ENCODE data around the gene NUP62.
"Not testable (repeated sequence)": the region's sequence is repeated elsewhere in the genome, so short reads cannot be mapped to it uniquely, and the experiment has no call there.

Gene NUP62

DNA sequence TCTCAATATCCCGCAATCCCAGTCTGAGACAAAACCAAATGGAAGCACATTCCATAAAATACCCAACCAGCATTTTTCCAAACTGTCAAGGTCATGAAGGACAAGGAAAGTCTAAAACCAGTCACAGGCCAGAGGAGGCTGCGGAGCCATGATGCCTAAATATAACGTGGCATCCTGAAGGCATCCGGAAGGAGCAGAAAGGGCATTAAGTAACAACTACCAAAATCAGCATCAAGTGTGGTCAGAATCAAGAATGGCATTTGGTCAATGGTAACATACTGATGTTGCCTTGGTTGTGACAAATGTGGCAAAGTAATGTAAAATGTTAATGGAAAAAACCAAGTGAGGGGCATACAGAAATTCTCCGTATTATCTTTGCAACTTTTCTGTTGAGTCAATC lies 3.8 kb downstream of the NUP62 start:
- no peak for DNase-seq (ENCODE audit: low read depth in 2 of 2)

DNA sequence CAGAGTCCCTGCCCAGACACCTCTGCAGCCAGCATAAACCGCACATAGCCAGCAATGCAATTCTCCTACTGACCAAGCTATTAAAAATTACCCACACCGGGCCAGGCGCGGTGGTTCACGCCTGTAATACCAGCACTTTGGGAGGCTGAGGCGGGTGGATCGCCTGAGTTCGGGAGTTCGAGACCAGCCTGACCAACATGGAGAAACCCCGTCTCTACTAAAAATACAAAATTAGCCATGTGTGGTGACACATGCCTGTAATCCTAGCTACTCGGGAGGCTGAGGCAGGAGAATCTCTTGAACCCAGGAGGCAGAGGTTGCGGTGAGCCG lies 4.5 kb downstream of the NUP62 start:
- DNase-seq (ENCODE audit: low read depth in 2 of 2): not testable (repeated sequence)

DNA sequence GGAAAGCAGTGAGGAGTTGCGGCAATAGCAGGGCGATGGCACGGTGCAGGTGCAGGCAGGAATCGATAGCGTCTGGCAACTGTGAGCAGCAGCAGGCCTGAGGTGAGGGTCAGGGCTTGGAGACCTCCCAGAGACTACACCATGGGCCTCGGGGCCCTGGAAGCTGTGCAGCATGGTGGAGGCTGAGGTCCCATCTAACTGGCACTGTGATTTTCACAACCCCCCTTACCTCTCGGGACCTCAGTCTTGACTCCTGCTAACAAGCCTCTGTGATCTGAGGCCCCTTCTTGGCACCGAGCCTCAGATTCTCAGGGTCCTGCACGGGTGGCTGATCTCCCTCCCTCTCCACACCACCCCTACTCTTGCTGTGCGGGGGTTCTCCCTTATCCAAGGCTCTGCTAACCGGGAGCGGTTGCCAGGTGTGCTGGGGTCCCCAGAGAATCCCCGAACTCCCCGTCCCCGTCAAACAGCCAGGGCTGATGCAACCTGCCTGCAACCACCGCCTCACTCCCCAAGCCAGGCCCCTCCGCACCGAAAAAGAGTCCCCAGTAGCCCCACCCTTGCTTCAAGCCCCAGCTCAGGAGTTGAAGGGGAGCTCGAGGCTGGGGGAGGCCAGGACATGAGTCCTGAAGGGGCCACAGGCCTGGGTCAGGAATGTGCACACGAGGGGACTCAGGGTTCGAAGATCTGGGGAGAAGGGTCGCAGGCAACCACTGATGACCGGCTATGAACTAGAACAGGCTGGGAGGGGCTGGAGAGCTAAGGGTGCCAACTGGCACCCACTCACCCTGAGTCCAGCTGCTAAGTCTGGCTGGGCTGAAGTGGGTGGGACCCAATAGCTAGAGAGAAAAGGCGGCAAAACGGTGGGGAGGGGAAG lies 5.1 kb downstream of the NUP62 start:
- DNase-seq (ENCODE audit: low read depth in 2 of 2): no peak

DNA sequence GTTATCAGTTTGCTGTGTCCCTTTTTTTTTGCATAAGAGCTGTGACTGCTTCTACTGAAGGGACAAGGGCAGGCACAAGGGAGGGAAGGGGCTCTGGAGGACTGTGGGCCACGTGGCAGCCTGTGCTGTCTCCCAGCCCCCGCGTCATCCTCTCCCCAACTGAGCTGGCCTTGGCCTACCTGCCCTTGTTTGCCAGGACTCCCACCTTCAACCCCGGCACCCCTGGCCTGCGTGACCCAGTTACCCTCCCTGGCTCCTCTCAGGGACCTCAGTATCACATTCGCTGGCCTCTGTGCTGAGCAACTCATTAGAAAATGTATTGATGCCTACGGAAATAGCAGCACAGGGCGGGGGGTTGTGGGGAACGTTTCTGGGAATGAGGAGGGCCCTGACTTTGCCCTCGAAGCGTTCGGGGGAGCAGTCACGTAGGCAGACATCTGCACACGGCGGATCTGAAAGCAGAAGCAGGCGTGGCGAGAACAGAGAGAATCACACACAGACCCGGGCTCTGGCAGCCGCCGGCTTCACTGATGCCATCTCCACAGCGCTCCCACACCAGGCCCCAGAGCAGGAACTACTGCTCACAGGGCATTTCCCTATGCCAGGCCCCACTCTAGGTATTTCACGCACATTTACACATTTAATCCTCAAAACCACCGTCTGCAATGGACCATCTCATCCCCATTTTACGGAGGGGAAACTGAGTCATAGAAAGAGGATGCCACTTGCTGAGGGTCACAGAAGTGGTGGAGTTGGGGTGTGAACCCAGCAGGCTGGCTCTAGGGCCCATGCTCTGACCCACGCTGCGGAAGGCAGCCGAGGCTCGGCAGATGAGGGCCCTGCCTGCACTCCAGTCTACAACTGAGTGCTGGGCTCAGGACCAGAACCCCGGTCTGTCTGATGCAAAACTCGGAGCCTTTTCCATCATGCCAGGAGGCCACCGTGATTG lies 6.0 kb downstream of the NUP62 start:
- no peak for DNase-seq (ENCODE audit: low read depth in 2 of 2)

DNA sequence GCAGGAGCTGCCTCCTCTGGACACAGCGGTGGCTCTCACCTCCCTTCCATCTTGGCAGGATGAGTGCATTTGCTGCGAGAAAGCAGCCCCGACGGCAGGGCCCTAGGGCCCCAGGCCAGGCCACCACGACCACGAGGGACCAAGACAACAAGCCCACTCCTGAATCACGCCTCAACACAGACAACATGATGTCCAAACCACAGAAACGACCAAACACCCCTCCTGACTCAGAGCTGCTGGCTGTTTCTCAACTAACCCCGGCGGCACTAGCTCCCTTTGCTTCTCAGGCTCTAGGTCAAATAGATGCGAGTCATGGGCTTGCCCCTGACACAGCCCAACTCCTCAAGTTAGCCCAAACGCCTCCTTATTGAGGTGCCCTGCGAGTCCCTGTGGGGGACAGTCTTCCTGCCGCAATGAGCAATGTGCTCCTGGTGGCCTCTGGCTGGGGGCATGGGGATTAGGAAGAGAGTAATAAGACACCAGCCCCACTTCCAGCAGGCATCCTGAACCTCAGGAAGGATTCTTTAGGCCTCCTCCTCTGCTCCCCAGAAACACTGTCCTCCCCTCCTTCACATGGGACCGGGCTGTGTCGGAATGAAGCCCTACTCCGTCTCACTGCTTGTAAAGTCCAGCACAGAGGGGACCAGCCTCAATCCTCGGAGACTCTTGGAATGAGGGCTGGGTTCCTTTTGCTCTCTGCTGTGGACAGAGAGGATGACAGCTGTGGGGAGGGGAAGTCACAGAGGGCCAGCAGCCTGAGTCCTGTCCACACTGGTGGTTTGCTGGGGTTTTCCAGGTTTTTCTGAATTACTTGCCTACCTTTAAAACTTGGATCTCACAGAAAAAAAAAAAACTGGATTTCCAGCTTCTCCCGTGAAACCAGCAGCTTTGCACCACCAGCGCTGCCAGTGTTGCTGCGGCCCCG lies 7.2 kb downstream of the NUP62 start:
- DNase-seq (ENCODE audit: low read depth in 2 of 2): no peak

DNA sequence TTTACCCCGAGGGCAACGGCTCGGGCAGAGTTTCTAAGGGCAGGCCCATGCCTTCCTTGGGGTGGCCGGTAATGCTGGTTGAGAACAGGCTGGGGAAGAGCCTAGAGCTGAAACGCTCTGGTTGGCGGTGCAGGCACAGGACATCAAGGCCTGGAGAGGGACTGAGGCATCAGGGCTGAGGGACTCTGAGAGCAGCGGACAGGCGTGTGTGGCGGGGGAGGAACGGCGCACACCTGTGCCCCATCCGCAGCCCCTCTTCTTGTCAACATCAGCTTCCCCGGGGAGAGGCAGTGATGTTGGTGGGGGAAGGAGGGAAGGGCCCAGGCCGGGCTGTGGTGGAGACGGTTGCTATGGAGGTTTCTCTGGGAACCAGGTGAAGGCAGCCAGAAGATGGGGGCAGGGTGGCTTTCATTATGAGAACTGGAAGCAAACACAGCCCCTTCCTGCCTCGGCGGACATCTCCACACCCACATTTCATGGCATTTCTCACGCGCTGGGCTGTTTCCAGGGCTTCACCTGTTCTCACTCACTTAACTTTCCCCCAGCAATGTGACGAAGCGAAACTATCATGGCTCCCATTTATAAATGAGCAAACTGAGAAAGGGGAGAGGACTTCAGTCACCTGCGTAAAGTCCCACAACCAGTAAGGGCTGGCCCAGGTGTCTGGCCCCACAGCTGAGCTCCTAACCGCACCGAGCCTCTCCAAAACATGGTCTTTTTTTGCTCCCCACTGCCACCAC lies 8.5 kb downstream of the NUP62 start:
- DNase-seq (ENCODE audit: low read depth in 2 of 2): no peak

DNA sequence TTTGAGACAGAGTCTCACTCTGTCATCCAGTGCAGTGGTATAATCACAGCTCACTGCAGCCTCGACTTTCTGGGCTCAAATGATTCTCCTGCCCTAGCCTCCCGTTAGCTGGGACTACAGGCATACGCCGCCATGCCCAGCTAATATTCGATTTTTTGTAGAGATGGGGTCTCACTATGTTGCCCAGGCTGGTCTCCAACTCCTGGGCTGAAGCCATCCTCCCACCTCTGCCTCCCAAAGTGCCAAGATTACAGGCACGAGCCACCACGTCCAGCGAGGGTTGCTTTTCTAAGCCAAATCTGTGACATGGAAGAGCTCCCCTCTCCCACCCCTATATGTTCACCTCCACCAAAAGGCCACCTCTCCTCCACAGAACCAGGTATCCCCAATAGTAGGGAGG lies 11.2 kb downstream of the NUP62 start:
- DNase-seq (ENCODE audit: low read depth in 2 of 2): no peak

DNA sequence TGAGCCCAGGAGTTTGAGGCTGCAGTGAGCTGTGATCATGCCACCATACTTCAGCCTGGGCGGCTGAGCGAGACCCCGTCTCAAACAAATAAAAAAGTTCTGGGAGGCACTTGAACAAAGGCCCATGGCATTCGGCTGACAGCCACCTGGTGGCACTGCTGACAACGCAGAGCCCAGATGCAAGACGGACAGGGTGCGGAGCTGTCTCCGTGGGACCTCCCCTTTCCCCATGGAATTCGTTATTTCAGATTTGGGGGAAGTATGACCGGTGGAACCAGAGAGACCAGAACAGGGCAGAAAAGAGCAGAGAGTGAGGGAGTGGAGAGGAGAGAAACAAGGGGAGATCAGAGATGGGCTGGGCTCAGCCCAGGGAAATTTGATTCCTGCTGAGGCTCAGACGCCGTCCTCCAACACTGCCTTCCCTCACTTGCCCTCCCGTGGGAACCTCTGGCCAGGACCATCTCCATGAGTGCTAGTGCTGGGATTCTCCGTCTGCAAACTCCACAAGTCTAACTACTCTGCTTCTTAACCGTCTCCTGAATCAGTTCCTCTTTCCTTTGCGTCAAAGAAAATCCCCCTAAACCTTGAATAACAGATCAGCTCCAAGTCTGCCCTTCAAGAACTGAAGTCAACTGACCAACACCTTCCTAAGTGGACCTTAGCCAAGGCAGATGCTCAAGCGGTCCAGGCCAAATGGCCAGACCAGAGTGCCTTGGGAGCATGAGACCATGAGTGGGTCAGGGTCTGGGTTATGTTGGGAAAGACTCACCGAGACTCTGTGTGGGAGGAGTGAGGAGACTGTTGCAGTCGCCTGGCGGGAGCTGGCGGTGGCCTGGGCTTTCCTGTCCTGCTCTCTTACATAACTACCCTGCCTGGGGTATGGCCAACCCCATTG lies 12.2 kb downstream of the NUP62 start:
- no peak for DNase-seq (ENCODE audit: low read depth in 2 of 2)

DNA sequence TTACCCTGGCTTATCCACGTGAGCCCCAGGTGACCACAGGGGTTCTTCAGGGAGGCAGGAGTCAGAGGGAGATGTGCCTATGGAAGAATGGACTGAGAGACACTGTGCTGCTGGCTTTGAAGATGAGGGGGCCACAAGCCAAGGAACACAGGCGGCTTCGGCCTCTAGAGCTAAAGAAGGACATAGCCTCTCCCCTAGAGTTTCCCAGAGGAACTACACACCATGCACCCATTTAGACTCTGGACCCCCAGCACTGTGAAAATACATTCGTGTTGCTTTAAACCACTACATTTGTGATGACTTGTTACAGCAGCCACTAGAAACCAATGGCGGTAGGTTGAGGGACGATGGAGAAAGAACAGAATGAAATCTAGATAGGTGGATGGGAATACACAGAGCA lies 14.0 kb downstream of the NUP62 start:
- no peak for DNase-seq (ENCODE audit: low read depth in 2 of 2)

DNA sequence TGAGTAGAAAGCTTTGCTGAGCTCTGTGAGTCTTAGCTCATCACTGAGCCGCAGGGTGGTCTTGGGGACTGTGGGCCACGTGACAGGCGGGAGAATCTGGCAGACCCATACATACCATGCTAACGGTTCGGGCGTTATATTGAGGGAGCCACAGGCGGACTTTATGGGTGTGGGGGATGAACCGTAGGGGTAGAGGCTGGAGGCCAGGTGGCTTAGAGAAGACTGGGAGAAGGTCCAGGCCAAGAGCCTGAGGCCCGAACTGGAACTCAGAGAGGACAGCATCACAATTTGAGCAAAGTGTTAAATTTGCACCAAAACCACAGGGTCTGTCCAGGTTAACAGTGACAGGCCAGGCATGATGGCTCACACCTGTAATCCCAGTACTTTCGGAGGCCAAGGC lies 15.6 kb downstream of the NUP62 start:
- DNase-seq (ENCODE audit: low read depth in 2 of 2): no peak

DNA sequence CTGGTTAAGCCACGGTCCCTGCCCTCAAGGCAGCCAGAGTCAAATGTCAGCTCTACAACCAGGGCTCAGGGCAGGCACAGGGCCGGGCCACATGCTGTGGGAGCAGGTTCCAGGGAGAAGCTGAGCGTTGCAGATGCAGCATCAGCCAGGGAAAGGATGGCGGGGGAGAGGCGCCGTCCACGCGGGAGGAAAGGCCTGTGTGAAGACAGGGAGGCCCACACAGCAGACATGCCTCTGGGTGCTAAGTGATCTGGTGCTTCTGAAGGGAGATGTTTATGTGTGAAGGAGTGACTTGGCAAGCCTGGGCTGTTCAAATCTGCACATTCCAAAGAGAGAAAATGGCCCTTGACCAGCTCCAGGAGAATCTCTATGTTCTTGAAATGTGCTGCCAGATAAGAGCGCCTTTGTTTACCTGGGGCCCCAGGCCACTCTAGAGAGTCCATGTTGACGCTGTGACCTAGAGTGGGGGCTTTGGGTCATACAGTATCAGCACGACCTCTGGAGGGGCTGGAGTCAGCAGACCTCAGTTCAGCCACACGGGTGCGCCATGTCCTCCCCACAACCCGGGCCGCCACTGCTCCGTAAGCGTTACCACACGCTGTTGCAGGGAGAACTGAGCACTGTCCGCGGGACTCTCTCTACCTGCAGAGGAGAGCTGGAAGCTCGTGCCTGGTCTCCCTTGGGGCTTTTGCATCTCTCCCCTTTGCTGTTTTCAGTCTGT lies 16.2 kb downstream of the NUP62 start:
- no peak for DNase-seq (ENCODE audit: low read depth in 2 of 2)

DNA sequence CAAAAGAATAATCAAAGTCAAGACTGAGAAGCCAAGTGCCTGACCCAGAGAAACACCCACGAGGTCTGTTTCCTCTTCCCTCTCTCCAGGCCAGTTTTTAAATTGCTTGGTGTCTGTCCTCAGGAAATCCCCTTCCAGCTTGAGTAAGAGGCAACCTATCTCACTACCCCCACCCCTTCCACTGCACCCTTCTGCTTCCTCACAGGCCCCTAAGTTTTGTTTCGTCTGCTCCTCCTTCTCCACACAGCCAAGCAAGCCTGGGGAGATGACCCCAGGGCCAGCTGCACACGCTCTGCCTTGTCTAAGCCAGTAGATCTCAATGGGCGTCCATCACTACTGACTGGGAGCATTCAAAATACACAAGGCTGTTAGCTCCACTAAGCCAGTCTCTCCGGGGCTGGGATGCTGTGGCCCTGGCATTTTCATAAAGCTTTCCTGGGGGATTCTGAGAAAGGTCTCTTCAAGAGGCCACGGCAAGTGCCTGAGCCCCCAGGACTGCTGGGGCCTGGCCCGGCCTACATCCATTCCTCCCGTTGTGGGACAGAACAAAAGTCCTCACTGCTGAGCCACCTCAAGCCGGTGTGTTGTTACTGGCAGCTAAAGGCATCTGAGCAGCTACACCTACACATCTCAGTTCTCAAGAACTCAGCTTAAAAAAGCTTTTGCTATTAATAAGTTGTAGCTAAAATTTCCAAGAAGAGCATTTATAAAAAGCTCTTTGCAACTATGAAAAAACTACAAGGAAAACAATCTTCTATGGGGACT lies 17.7 kb downstream of the NUP62 start:
- no peak for DNase-seq (ENCODE audit: low read depth in 2 of 2)

DNA sequence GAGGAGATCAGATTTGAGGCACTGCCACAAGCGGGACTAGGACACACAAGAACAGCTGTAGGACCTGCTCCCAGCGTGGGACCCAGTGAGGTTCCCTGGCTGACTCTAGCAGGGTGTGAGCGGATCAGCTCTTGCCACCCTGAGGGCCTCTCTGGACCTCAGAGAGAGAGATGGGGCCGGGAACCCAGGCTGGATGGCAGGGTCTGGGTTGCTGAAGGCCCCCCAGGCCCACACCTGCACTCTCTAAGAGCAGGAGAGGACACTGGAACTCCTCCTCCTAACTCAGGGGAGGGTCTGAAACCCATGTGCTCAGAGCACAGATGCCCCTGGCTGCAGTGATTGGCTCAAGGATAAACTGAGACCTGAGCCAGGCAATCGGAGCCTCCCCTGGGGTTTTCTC lies 19.1 kb downstream of the NUP62 start:
- DNase-seq (ENCODE audit: low read depth in 2 of 2): no peak

DNA sequence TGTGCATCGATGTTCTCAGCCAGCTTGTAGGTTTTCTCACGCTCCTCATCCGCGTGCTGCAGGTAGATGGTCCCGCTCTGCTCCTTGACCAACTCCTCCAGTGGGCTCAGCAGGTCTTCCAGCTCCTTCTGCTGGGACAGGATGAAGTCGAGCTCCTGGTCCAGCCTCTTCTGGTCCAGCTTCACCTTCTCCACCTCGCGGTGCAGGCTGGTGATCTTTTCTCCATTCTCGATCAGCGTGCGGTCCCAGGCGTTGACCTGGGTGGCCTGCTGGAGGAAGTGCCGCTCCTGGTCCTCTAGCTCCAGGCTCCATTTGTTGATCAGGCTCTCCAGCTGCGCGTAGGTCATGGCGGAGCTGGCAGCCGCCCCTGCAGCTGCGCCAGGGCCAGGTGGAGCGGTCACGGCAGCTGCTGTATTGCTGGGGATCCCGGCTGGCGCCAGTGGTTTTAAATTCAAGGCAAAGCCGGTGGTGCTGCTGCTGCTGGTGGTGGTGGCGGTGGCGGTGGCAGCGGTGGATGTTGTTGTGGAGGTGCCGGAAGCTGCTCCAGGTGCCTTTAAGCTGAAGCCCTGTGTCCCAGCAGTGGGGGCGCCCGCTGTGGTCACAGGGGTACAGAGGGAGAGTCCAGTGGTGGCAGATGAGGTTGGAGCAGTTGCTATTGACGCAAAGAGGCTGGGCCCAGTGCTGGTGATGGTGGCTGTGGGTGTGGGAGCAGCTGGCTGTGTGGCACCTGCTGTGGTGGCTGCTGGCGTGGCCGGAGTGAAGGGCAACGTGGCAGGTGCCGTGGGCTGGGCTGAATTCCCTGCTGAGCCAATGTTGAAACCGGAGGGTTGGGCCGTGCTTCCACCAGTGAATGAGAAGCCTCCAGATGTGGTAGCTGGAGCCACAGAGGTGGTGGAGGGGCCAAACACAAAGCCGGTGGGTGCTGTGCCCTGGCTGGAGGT lies 20.6 kb downstream of the NUP62 start:
- DNase-seq (ENCODE audit: low read depth in 2 of 2): no peak

DNA sequence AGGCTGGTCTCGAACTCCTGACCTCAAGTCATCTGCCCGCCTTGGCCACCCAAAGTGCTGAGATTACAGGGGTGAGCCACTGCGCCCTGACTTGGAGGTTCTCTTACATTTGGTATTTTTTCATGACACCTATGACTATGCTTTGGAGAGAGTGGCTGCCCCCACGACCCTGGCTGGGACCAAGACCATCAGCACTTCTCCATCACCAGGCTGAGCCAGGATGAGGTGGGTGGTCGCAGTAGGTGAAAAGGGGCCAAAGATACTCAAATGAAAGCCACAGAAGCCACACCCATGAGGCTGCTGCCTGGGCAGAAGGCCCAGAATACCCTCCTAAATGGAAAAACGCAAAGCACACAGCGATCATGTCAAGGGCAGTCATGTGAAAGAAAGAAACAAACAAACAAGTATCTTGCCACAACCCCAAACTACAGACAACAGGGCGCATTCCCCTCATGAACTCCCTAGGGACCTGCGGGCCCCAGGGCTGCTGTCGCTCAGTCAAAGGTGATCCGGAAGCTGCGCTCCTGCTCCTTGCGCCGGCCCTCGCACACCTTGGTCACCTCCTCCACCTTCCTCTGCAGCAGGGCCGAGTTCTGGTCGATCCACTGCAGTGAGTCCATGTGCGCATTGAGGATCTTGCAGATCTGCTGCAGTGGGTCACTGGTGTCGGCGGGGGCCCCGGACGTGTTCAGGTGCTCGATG lies 21.4 kb downstream of the NUP62 start:
- DNase-seq (ENCODE audit: low read depth in 2 of 2): no peak

DNA sequence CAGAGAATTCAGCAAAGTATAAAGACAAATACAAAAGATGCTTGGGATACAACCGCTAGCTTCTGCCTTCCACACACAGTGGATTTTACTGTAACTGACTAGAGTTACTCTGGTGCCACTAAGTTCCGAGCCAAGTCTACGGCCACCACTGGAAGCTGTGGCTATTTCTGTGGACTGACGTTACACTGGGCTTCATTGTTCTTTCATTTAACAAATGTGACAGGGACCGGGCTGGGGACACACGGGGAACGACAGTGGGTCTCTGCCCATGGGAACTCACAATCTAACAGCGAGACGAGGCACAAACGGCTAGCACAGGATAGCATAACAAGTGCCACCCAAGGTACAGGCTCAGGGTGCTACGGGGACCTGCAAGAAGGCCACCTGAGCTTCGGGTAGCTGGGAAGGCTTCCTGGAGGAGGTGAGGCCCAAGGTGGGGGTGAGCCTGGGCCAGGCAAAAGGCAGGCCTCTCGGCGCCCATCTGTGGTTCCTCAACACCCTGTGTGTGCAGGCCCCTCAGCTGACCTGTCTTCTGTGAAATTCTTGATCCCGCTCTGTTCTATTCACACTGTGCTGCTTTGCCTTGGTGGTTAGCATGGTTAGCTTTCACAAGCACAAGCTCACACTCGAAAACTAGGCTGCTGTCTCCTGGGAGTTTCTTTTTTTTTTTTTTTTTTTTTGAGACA lies 22.3 kb downstream of the NUP62 start:
- no peak for DNase-seq (ENCODE audit: low read depth in 2 of 2)
